Measurements from ENCODE around the gene COL5A1. TPM values are rescaled to one million over a fixed set of nuclear protein-coding genes. Genes with fewer than 3 reads are reported as not detected.

The COL5A1 gene
- total RNA-seq, 4 donors from 2014 or later = 4.8 to 16.5 (median 9.4) TPM

GRCh38 chr9:134812343-134812673, 170.7 kb downstream of the COL5A1 start:
- Histone ChIP-seq H3K9me3 (no peaks in the 10 kb centered on the region), H3K4me3 (replicated peaks in 1 of 3) (no peak overlapping the region), H3K4me1 (no peaks in the 10 kb centered on the region), H3K27me3 (no peaks in the 10 kb centered on the region), H3K36me3 (no peaks in the 10 kb centered on the region), H3K27ac (no peak overlapping the region)
- no peak for DNase-seq
- WGBS, 2 donors = 86 to 88% methylated on average over 11 of the region's 11 CpGs
- intact Hi-C loops (cut with DNase I) = no loop called here
- no peak for TF ChIP-seq POLR2A (IDR thresholded peaks at IDR 0.05)

- Histone ChIP-seq H3K27ac (no peak overlapping the region), H3K27me3 (no peaks in the 10 kb centered on the region), H3K4me1 (no peaks in the 10 kb centered on the region), H3K36me3 (no peaks in the 10 kb centered on the region), H3K9me3 (no peaks in the 10 kb centered on the region), H3K4me3 (replicated peaks in 1 of 3) (no peak overlapping the region)
- no peak for DNase-seq
- TF ChIP-seq POLR2A (IDR thresholded peaks at IDR 0.05) (no peak), CTCF (IDR thresholded peaks at IDR 0.05) (no peak)
- intact Hi-C loops (cut with DNase I) = no loop called here
- 92 to 95% methylated on average over 14 to 17 of the region's 19 CpGs for WGBS, 2 donors
Measured at GRCh38 chr9:134813841-134814240, 172.2 kb downstream of the COL5A1 start.

- no peak overlapping the region for H3K27ac ChIP-seq
Measured at GRCh38 chr9:134814598-134815215, 173.1 kb downstream of the COL5A1 start.

GRCh38 chr9:134815435-134816214, 174.0 kb downstream of the COL5A1 start:
- intact Hi-C loops (cut with DNase I) = no loop called here
- H3K36me3 ChIP-seq = no peaks in the 10 kb centered on the region
- WGBS, 2 donors = 81 to 92% methylated on average over 16 of the region's 16 CpGs
- H3K4me3 ChIP-seq (replicated peaks in 1 of 3) = no peak overlapping the region
- no peaks in the 10 kb centered on the region for H3K27me3 ChIP-seq
- no peak overlapping the region for H3K27ac ChIP-seq
- no peak for DNase-seq
- TF ChIP-seq CTCF (IDR thresholded peaks at IDR 0.05) = no peak
- TF ChIP-seq POLR2A (IDR thresholded peaks at IDR 0.05) = no peak
- no peaks in the 10 kb centered on the region for H3K4me1 ChIP-seq
- no peaks in the 10 kb centered on the region for H3K9me3 ChIP-seq

More at GRCh38 chr9:134814598-134815215, 173.1 kb downstream of the COL5A1 start:
- no peaks in the 10 kb centered on the region for H3K36me3 ChIP-seq
- H3K9me3 ChIP-seq = no peaks in the 10 kb centered on the region
- no peak for DNase-seq
- H3K27me3 ChIP-seq = no peaks in the 10 kb centered on the region
- no peak overlapping the region for H3K4me3 ChIP-seq (replicated peaks in 1 of 3)
- WGBS, 2 donors = 89 to 93% methylated on average over 8 to 13 of the region's 16 CpGs
- intact Hi-C loops (cut with DNase I) = no loop called here
- TF ChIP-seq CTCF (IDR thresholded peaks at IDR 0.05) (no peak), POLR2A (IDR thresholded peaks at IDR 0.05) (no peak)
- H3K4me1 ChIP-seq = no peaks in the 10 kb centered on the region

GRCh38 chr9:134816264-134816663, 174.7 kb downstream of the COL5A1 start:
- Histone ChIP-seq H3K36me3 (no peaks in the 10 kb centered on the region), H3K4me1 (no peaks in the 10 kb centered on the region), H3K27me3 (no peaks in the 10 kb centered on the region), H3K9me3 (no peaks in the 10 kb centered on the region), H3K4me3 (replicated peaks in 1 of 3) (no peak overlapping the region), H3K27ac (no peak overlapping the region)
- no peak for TF ChIP-seq CTCF (IDR thresholded peaks at IDR 0.05)
- TF ChIP-seq POLR2A (IDR thresholded peaks at IDR 0.05) = no peak
- intact Hi-C loops (cut with DNase I) = no loop called here
- no peak for DNase-seq
- WGBS, 2 donors = 88 to 98% methylated on average over 9 to 10 of the region's 16 CpGs
